GM18517 (cell line): ENCODE measurements around the gene DOCK3.
"Not testable (repeated sequence)": the region's sequence is repeated elsewhere in the genome, so short reads cannot be mapped to it uniquely, and the experiment has no call there.

ENCODE experiments used
- ATAC-seq: cut with Tn5 transposase; IDR thresholded peaks from one replicate; pipeline ENCODE4 v1.9.1; 2021; ENCODE audit warnings: mild to moderate bottlenecking, moderate library complexity; ENCODE audit not compliant: unreplicated experiment

The DOCK3 gene

GRCh38 chr3:50876947-50877346, 202.2 kb downstream of the DOCK3 start:
- no peak for ATAC-seq

GRCh38 chr3:50882733-50883132, 208.0 kb downstream of the DOCK3 start:
- ATAC-seq = not testable (repeated sequence)

GRCh38 chr3:50883755-50884154, 209.0 kb downstream of the DOCK3 start:
- no peak for ATAC-seq

GRCh38 chr3:50885070-50885850, 210.5 kb downstream of the DOCK3 start:
- ATAC-seq = no peak

GRCh38 chr3:50890688-50891344, 216.1 kb downstream of the DOCK3 start:
- no peak for ATAC-seq

- ATAC-seq = not testable (repeated sequence)
Measured at GRCh38 chr3:50901097-50901496, 226.4 kb downstream of the DOCK3 start.

GRCh38 chr3:50912746-50913145, 238.0 kb downstream of the DOCK3 start:
- ATAC-seq = no peak

- no peak for ATAC-seq
Measured at GRCh38 chr3:50913260-50913659, 238.5 kb downstream of the DOCK3 start.

- not testable (repeated sequence) for ATAC-seq
Measured at GRCh38 chr3:50922071-50922470, 247.3 kb downstream of the DOCK3 start.

GRCh38 chr3:50923955-50924354, 249.2 kb downstream of the DOCK3 start:
- no peak for ATAC-seq

- no peak for ATAC-seq
Measured at GRCh38 chr3:50924638-50925037, 249.9 kb downstream of the DOCK3 start.

- no peak for ATAC-seq
Measured at GRCh38 chr3:50926868-50927267, 252.1 kb downstream of the DOCK3 start.

GRCh38 chr3:50930371-50931208, 255.9 kb downstream of the DOCK3 start:
- ATAC-seq = no peak

- ATAC-seq = not testable (repeated sequence)
Measured at GRCh38 chr3:50932918-50933317, 258.2 kb downstream of the DOCK3 start.

- ATAC-seq = no peak
Measured at GRCh38 chr3:50936389-50936788, 261.7 kb downstream of the DOCK3 start.

GRCh38 chr3:50947419-50947818, 272.7 kb downstream of the DOCK3 start:
- no peak for ATAC-seq

GRCh38 chr3:50950591-50950990, 275.9 kb downstream of the DOCK3 start:
- ATAC-seq = no peak

- no peak for ATAC-seq
Measured at GRCh38 chr3:50953825-50954414, 279.2 kb downstream of the DOCK3 start.

GRCh38 chr3:50961386-50961785, 286.7 kb downstream of the DOCK3 start:
- no peak for ATAC-seq

GRCh38 chr3:50971487-50971924, 296.8 kb downstream of the DOCK3 start:
- ATAC-seq = peak; percentile 48

GRCh38 chr3:50972029-50972428, 297.3 kb downstream of the DOCK3 start:
- ATAC-seq = no peak
